Cardiac muscle cell (in vitro differentiated cells and primary cell): ENCODE data around the gene ADAMTSL1. TPM values are rescaled to one million over a fixed set of nuclear protein-coding genes. Genes with fewer than 3 reads are reported as not detected.

Experiments
- DNase-seq, 2 donors: peaks; one replicate each; pipeline versions ENCODE4 v3.0.0 to v3.0.0-alpha.2; 2010 to 2017; ENCODE audit warnings: low read depth in 1 of 2, low spot score in 1 of 2
- H3K27ac ChIP-seq: fragments of 200-600 bp; sonication (generic); 2 replicates; pipeline ENCODE4 v1.5.1; 2016
- H3K27me3 ChIP-seq: fragments of 200-600 bp; sonication (generic); 2 replicates; pipeline ENCODE4 v1.6.0; 2016; ENCODE audit warnings: control low read depth
- H3K36me3 ChIP-seq: fragments of 200-600 bp; sonication (generic); 2 replicates; pipeline ENCODE4 v1.5.1; 2016; ENCODE audit warnings: control low read depth
- H3K4me1 ChIP-seq: fragments of 200-600 bp; sonication (generic); 2 replicates; pipeline ENCODE4 v1.8.1; 2017; ENCODE audit warnings: low read depth, mild to moderate bottlenecking, mixed run types
- H3K4me3 ChIP-seq: fragments of 200-600 bp; sonication (generic); 2 replicates; pipeline ENCODE4 v1.5.1; 2016; ENCODE audit warnings: mild to moderate bottlenecking
- H3K9me3 ChIP-seq: fragments of 200-600 bp; sonication (generic); 2 replicates; pipeline ENCODE4 v1.5.1; 2017; ENCODE audit warnings: low read depth, mild to moderate bottlenecking, control low read depth
- CTCF ChIP-seq: IDR thresholded peaks from 2 replicates; pipeline ENCODE4 v1.5.1; 2012; ENCODE audit warnings: low read depth, mild to moderate bottlenecking, low read length
- polyA plus RNA-seq: library from polyadenylated mRNA; unstranded; fragments of >200 nt; fragmentation: Nextera tagmentation; extraction: Ambion mirVana; gene quantifications from 2 replicates; pipeline ENCODE4 v1.2.1, GENCODE V29; 2016
- total RNA-seq: library from RNA; depleted of rRNA; stranded (reverse); fragments of >200 nt; gene quantifications from 2 replicates; pipeline ENCODE4 v1.2.3, GENCODE V29; 2016

Gene ADAMTSL1
- total and polyA plus RNA-seq, 2 experiments from 2014 or later = 12.6 to 63.0 TPM

- no peaks in the 10 kb centered on the region for H3K27me3 ChIP-seq
- no peak overlapping the region for H3K27ac ChIP-seq
- no peak overlapping the region for H3K4me3 ChIP-seq
- no peaks in the 10 kb centered on the region for H3K4me1 ChIP-seq
- no peaks in the 10 kb centered on the region for H3K36me3 ChIP-seq
- DNase-seq = no peak
- TF ChIP-seq CTCF = no peak
- H3K9me3 ChIP-seq = no peaks in the 10 kb centered on the region
Measured at GRCh38 chr9:18550286-18550685, 76.3 kb downstream of the ADAMTSL1 start.

DNA sequence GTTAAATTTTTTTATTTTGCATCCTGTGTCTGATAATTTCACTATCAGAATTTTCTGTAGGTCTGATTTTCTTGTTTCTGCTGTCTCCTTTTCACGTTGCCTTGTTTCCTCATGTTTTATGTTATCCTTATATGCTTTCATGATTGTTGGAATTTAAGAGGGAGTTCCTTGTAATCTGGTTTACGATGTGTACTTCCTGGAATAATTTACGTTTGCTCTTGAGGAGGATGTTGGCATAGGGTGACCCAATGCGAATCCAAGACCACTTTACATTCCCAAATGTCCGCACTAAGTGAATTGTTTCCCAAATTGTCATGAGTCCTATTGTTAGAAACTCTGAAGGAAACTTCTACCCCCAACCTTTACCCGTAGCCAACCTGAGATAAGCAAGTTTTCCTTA is 80.3 kb downstream of the ADAMTSL1 start:
- Histone ChIP-seq H3K4me1 (no peaks in the 10 kb centered on the region), H3K27me3 (no peaks in the 10 kb centered on the region), H3K9me3 (no peaks in the 10 kb centered on the region), H3K36me3 (no peaks in the 10 kb centered on the region), H3K4me3 (no peak overlapping the region), H3K27ac (no peak overlapping the region)
- no peak for DNase-seq
- no peak for TF ChIP-seq CTCF

- no peak overlapping the region for H3K4me3 ChIP-seq
- no peak for TF ChIP-seq CTCF
- H3K27me3 ChIP-seq = no peaks in the 10 kb centered on the region
- no peak overlapping the region for H3K27ac ChIP-seq
- DNase-seq = no peak
- H3K4me1 ChIP-seq = no peaks in the 10 kb centered on the region
- no peaks in the 10 kb centered on the region for H3K9me3 ChIP-seq
- no peaks in the 10 kb centered on the region for H3K36me3 ChIP-seq
Measured at GRCh38 chr9:18555105-18555883, 81.3 kb downstream of the ADAMTSL1 start.

DNA sequence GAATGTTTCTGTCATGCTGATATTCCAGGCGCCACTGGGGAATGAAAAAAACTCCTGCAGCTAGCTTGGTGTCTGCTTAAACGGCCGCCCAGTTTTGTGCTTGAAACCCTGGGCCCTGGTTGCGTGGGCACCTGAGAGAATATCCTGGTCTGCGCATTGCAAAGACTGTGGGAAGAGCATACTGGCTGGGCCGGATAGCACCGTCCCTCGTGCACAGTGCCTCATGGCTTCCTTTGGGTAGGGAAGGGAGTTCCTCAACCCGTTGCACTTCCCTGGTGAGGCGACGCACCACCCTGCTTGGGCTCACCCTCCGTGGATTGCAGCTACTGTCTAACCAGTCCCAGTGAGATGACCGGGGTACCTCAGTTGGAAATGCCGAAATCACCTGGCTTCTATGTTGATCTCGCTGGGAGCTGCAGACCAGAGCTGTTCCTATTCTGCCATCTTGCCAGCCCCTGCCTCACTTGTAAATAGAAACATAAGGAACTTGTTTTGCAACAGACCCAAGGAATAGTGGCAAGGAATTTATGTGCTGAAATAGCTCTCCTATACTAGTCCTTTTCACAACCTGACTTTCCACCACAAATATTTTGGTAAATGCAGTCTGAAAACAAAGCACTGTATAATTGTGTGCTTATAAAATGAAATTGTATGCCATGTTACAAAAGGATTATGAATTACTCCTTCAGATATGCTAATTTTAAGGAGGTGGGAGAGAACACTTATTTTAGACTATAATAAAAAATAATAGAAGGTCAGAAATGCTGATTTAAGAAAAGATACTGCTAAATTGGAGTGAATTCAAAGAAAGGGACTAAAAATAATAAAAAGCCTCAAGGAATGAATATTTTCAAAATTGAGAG is 90.3 kb downstream of the ADAMTSL1 start:
- no peaks in the 10 kb centered on the region for H3K9me3 ChIP-seq
- TF ChIP-seq CTCF = no peak
- no peak overlapping the region for H3K27ac ChIP-seq
- H3K4me3 ChIP-seq = no peak overlapping the region
- no peaks in the 10 kb centered on the region for H3K4me1 ChIP-seq
- no peak for DNase-seq
- H3K36me3 ChIP-seq = no peaks in the 10 kb centered on the region
- H3K27me3 ChIP-seq = no peaks in the 10 kb centered on the region

- Histone ChIP-seq H3K36me3 (no peaks in the 10 kb centered on the region), H3K27ac (no peak overlapping the region), H3K27me3 (no peaks in the 10 kb centered on the region), H3K9me3 (no peaks in the 10 kb centered on the region), H3K4me1 (no peaks in the 10 kb centered on the region), H3K4me3 (no peak overlapping the region)
- DNase-seq = peak in 1 of 2 donors; percentile 48
- no peak for TF ChIP-seq CTCF
Measured at GRCh38 chr9:18566121-18566520, 92.2 kb downstream of the ADAMTSL1 start.
